GM12878 (cell line): ENCODE results near the gene TKTL1. TPM values are rescaled to one million over a fixed set of nuclear protein-coding genes. Genes with fewer than 3 reads are reported as not detected.
A peak's percentile ranks its signal among the peaks of the same experiment; 100 is the strongest.

ENCODE experiments used
- CBFB ChIP-seq: IDR thresholded peaks from 2 replicates; pipeline ENCODE4 v1.6.1; 2016; ENCODE audit warnings: antibody characterized with exemption, low read depth
- IKZF1 ChIP-seq: fragments of 450-650 bp; conservative IDR thresholded peaks from 2 replicates; pipeline ENCODE4 v1.6.1; 2017; ENCODE audit warnings: antibody characterized with exemption, mild to moderate bottlenecking
- JUNB ChIP-seq: IDR thresholded peaks from 2 replicates; pipeline ENCODE4 v1.6.1; 2016; ENCODE audit warnings: antibody characterized with exemption, mild to moderate bottlenecking
- MTA2 ChIP-seq: fragments of 450-650 bp; IDR thresholded peaks from 2 replicates; pipeline ENCODE4 v1.6.1; 2016; ENCODE audit warnings: low read depth, mild to moderate bottlenecking, moderate library complexity
- NFXL1 ChIP-seq: fragments of 450-650 bp; IDR thresholded peaks from 2 replicates; pipeline ENCODE4 v1.6.1; 2017; ENCODE audit warnings: antibody characterized with exemption, mild to moderate bottlenecking, borderline replicate concordance
- PAX5 ChIP-seq: IDR thresholded peaks from 2 replicates; pipeline ENCODE4 v1.6.1; 2011; ENCODE audit warnings: low read depth, low read length, borderline replicate concordance
- TBL1XR1 ChIP-seq: IDR thresholded peaks from 2 replicates; pipeline ENCODE4 v1.6.1; 2012; ENCODE audit warnings: low read depth, low read length, improper control_type of control experiment
- YY1 ChIP-seq: IDR thresholded peaks from 2 replicates; pipeline ENCODE4 v1.6.1; 2011; ENCODE audit warnings: low read depth, mild to moderate bottlenecking, low read length
- ZSCAN29 ChIP-seq: fragments of 450-650 bp; IDR thresholded peaks from 2 replicates; pipeline ENCODE4 v1.6.1; 2017; ENCODE audit warnings: mild to moderate bottlenecking, moderate library complexity
- polyA plus RNA-seq, 11 experiments: library from polyadenylated mRNA; depleted of rRNA in 4 of 11; unstranded in 6 of 11; stranded (reverse) in 5 of 11; fragments of >200 nt; fragmentation: Nextera tagmentation in 4 of 11; fragmentation: Illumina TruSeq in 1 of 11; extraction: Ambion mirVana in 4 of 11; extraction: Trizol in 1 of 11; gene quantifications; 1 replicate in 1 of 11; 2 replicates in 10 of 11; pipeline versions ENCODE4 v1.2.1 to v1.2.3, GENCODE V29; 2011 to 2016; ENCODE audit warnings: inconsistent platforms in 2 of 11, missing spikeins in 2 of 11, low read depth in 1 of 11
- total RNA-seq, 4 experiments: library from RNA; depleted of rRNA in 3 of 4; stranded (reverse); fragments of >200 nt in 3 of 4; fragmentation: Illumina TruSeq in 1 of 4; extraction: Trizol in 1 of 4; gene quantifications; 2 replicates each; pipeline versions ENCODE4 v1.2.1 to v1.2.3, GENCODE V29; 2013 to 2021
- TF ChIP-seq, protein P1 (sequence below): fragments of 450-650 bp; IDR thresholded peaks from 2 replicates; pipeline ENCODE4 v1.6.1; 2017; ENCODE audit warnings: mild to moderate bottlenecking, moderate library complexity
- TF ChIP-seq, protein P2 (sequence below): fragments of 450-650 bp; IDR thresholded peaks from 2 replicates; pipeline ENCODE4 v1.6.1; 2017; ENCODE audit warnings: mild to moderate bottlenecking
- TF ChIP-seq, protein P3 (sequence below): fragments of 450-650 bp; IDR thresholded peaks from 2 replicates; pipeline ENCODE4 v1.6.1; 2017; ENCODE audit warnings: mild to moderate bottlenecking, low read depth, inconsistent platforms; ENCODE audit not compliant: poor library complexity, severe bottlenecking
- TF ChIP-seq, protein P4 (sequence below): fragments of 450-650 bp; IDR thresholded peaks from 2 replicates; pipeline ENCODE4 v1.6.1; 2016; ENCODE audit warnings: mild to moderate bottlenecking
- TF ChIP-seq, protein P5 (sequence below): fragments of 450-650 bp; formaldehyde crosslinking; IDR thresholded peaks from 2 replicates; pipeline ENCODE4 v1.4.0; 2022; ENCODE audit warnings: mild to moderate bottlenecking, moderate library complexity
- TF ChIP-seq, protein P6 (sequence below): IDR thresholded peaks from 2 replicates; pipeline ENCODE4 v1.6.1; 2012; ENCODE audit warnings: low read length, inconsistent platforms

TKTL1 gene
- total and polyA plus RNA-seq, 10 of the 15 experiments (the other 5 are each of a cell fraction or from before 2014, with no cell fraction given) = 0.01 to 0.07 TPM; not detected in 8

DNA sequence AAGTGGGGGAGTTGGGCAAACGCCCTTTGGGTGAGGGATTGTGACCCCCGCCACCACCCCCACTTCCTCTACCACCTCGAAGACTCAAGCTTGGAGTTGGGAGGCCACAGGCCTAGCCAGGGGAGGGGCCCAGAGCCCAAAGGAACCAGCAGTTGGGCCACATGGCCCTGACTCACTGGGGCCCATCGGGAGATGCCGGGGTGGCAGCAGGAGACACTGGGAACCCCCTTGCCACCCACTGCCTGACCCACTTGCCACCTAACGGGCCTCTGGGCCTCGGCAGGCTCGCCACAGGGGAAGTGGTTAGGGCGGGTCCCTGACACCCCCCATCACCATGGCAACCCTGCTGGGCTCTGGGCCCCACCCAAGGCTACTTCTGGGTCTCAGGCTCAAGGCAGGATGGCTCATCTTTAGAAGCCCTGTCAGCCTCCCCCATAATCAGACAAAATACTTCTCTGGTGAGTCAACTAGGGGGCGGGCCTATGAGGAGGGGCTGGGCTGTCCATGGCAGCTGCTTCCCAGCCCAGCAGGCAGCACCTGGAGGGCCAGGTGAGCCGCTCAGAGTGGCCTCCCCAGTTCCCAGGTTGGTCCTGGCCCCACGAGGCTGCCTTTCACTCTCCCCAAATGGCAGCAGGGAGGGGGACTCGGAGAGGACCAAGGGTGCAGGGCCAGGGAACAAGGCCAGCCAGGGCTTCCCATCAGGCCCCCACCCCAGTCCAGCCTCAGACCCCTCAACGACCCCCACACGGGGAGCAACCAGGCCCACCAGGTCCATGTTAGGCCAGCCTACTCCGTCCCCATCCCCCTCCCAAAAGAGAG, 73.2 kb downstream of the TKTL1 start (continued):
- TF ChIP-seq, protein P1, sequence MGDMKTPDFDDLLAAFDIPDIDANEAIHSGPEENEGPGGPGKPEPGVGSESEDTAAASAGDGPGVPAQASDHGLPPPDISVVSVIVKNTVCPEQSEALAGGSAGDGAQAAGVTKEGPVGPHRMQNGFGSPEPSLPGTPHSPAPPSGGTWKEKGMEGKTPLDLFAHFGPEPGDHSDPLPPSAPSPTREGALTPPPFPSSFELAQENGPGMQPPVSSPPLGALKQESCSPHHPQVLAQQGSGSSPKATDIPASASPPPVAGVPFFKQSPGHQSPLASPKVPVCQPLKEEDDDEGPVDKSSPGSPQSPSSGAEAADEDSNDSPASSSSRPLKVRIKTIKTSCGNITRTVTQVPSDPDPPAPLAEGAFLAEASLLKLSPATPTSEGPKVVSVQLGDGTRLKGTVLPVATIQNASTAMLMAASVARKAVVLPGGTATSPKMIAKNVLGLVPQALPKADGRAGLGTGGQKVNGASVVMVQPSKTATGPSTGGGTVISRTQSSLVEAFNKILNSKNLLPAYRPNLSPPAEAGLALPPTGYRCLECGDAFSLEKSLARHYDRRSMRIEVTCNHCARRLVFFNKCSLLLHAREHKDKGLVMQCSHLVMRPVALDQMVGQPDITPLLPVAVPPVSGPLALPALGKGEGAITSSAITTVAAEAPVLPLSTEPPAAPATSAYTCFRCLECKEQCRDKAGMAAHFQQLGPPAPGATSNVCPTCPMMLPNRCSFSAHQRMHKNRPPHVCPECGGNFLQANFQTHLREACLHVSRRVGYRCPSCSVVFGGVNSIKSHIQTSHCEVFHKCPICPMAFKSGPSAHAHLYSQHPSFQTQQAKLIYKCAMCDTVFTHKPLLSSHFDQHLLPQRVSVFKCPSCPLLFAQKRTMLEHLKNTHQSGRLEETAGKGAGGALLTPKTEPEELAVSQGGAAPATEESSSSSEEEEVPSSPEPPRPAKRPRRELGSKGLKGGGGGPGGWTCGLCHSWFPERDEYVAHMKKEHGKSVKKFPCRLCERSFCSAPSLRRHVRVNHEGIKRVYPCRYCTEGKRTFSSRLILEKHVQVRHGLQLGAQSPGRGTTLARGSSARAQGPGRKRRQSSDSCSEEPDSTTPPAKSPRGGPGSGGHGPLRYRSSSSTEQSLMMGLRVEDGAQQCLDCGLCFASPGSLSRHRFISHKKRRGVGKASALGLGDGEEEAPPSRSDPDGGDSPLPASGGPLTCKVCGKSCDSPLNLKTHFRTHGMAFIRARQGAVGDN = 0 out of 2 replicates have a peak, but pooled peaks have one; percentile 31
- TF ChIP-seq PAX5 (no peak), YY1 (no peak), ZSCAN29 (no peak), NFXL1 (no peak), MTA2 (no peak), JUNB (no peak), IKZF1 (peak; percentile 66; the same call in 1 of the 2 replicates), CBFB (0 out of 2 replicates have a peak, but pooled peaks have one; percentile 36), TBL1XR1 (no peak)
- TF ChIP-seq, protein P2, sequence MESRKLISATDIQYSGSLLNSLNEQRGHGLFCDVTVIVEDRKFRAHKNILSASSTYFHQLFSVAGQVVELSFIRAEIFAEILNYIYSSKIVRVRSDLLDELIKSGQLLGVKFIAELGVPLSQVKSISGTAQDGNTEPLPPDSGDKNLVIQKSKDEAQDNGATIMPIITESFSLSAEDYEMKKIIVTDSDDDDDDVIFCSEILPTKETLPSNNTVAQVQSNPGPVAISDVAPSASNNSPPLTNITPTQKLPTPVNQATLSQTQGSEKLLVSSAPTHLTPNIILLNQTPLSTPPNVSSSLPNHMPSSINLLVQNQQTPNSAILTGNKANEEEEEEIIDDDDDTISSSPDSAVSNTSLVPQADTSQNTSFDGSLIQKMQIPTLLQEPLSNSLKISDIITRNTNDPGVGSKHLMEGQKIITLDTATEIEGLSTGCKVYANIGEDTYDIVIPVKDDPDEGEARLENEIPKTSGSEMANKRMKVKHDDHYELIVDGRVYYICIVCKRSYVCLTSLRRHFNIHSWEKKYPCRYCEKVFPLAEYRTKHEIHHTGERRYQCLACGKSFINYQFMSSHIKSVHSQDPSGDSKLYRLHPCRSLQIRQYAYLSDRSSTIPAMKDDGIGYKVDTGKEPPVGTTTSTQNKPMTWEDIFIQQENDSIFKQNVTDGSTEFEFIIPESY = no peak
- TF ChIP-seq, protein P3, sequence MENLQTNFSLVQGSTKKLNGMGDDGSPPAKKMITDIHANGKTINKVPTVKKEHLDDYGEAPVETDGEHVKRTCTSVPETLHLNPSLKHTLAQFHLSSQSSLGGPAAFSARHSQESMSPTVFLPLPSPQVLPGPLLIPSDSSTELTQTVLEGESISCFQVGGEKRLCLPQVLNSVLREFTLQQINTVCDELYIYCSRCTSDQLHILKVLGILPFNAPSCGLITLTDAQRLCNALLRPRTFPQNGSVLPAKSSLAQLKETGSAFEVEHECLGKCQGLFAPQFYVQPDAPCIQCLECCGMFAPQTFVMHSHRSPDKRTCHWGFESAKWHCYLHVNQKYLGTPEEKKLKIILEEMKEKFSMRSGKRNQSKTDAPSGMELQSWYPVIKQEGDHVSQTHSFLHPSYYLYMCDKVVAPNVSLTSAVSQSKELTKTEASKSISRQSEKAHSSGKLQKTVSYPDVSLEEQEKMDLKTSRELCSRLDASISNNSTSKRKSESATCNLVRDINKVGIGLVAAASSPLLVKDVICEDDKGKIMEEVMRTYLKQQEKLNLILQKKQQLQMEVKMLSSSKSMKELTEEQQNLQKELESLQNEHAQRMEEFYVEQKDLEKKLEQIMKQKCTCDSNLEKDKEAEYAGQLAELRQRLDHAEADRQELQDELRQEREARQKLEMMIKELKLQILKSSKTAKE = no peak
- TF ChIP-seq, protein P4, sequence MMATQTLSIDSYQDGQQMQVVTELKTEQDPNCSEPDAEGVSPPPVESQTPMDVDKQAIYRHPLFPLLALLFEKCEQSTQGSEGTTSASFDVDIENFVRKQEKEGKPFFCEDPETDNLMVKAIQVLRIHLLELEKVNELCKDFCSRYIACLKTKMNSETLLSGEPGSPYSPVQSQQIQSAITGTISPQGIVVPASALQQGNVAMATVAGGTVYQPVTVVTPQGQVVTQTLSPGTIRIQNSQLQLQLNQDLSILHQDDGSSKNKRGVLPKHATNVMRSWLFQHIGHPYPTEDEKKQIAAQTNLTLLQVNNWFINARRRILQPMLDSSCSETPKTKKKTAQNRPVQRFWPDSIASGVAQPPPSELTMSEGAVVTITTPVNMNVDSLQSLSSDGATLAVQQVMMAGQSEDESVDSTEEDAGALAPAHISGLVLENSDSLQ = 0 out of 2 replicates have a peak, but pooled peaks have one; percentile 8
- TF ChIP-seq, protein P5, sequence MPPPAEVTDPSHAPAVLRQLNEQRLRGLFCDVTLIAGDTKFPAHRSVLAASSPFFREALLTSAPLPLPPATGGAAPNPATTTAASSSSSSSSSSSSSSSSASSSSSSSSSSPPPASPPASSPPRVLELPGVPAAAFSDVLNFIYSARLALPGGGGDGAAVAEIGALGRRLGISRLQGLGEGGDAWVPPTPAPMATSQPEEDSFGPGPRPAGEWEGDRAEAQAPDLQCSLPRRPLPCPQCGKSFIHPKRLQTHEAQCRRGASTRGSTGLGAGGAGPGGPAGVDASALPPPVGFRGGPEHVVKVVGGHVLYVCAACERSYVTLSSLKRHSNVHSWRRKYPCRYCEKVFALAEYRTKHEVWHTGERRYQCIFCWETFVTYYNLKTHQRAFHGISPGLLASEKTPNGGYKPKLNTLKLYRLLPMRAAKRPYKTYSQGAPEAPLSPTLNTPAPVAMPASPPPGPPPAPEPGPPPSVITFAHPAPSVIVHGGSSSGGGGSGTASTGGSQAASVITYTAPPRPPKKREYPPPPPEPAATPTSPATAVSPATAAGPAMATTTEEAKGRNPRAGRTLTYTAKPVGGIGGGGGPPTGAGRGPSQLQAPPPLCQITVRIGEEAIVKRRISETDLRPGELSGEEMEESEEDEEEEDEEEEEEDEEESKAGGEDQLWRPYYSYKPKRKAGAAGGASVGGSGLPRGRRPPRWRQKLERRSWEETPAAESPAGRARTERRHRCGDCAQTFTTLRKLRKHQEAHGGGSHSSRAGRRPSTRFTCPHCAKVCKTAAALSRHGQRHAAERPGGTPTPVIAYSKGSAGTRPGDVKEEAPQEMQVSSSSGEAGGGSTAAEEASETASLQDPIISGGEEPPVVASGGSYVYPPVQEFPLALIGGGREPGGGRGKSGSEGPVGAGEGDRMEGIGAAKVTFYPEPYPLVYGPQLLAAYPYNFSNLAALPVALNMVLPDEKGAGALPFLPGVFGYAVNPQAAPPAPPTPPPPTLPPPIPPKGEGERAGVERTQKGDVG (CRISPR knock-in tag) = no peak
- TF ChIP-seq, protein P6, sequence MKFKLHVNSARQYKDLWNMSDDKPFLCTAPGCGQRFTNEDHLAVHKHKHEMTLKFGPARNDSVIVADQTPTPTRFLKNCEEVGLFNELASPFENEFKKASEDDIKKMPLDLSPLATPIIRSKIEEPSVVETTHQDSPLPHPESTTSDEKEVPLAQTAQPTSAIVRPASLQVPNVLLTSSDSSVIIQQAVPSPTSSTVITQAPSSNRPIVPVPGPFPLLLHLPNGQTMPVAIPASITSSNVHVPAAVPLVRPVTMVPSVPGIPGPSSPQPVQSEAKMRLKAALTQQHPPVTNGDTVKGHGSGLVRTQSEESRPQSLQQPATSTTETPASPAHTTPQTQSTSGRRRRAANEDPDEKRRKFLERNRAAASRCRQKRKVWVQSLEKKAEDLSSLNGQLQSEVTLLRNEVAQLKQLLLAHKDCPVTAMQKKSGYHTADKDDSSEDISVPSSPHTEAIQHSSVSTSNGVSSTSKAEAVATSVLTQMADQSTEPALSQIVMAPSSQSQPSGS = no peak
